Lower leg skin (tissue), 3 donors: ENCODE measurements around the gene WDPCP.

Source experiments
- CTCF ChIP-seq, 3 donors: fragments of 450-650 bp; IDR thresholded peaks; one replicate each; pipeline ENCODE4 v1.5.1; 2016; ENCODE audit warnings: antibody characterized with exemption in 3 of 3, mild to moderate bottlenecking in 3 of 3, moderate library complexity in 2 of 3
- POLR2A ChIP-seq, 2 donors: fragments of 450-650 bp; IDR thresholded peaks; one replicate each; pipeline ENCODE4 v1.6.1; 2016 to 2017; ENCODE audit warnings: antibody characterized with exemption in 2 of 2, mild to moderate bottlenecking in 1 of 2, moderate library complexity in 1 of 2

GRCh38 chr2:63099032-63099431, 489.2 kb downstream of the WDPCP start:
- TF ChIP-seq CTCF (IDR thresholded peaks at IDR 0.05) (no peak), POLR2A (IDR thresholded peaks at IDR 0.05) (no peak)
